Mucosa of stomach (tissue), 1 donor: ENCODE results near the gene CBX4.

Experiments
- H3K27me3 ChIP-seq: one replicate; pipeline ENCODE4 v1.7.0; 2013; ENCODE audit warnings: mild to moderate bottlenecking, low read length; ENCODE audit not compliant: control insufficient read depth, insufficient read depth
- H3K36me3 ChIP-seq: one replicate; pipeline ENCODE4 v1.7.0; 2013; ENCODE audit warnings: low read length; ENCODE audit not compliant: control insufficient read depth, insufficient read depth
- H3K4me1 ChIP-seq: one replicate; pipeline ENCODE4 v1.7.0; 2013; ENCODE audit warnings: mild to moderate bottlenecking, low read length; ENCODE audit not compliant: control insufficient read depth, insufficient read depth
- H3K4me3 ChIP-seq: one replicate; pipeline ENCODE4 v1.7.0; 2013; ENCODE audit warnings: low read length
- H3K9ac ChIP-seq: one replicate; pipeline ENCODE4 v1.7.0; 2013; ENCODE audit warnings: mild to moderate bottlenecking, low read length, moderate library complexity
- H3K9me3 ChIP-seq: one replicate; pipeline ENCODE4 v1.7.0; 2013; ENCODE audit warnings: mild to moderate bottlenecking, low read length, moderate library complexity; ENCODE audit not compliant: control insufficient read depth
- donor health status: Pancreatic carcinoma.

The CBX4 gene

GRCh38 chr17:79843816-79844800 lies 4.9 kb upstream of the CBX4 start:
- Histone ChIP-seq H3K9ac (peak overlapping the region; percentile 71), H3K36me3 (no peaks in the 10 kb centered on the region), H3K27me3 (peaks cover 44% of the 10 kb centered on the region), H3K4me3 (peak overlapping the region; percentile 71), H3K4me1 (peaks cover 51% of the 10 kb centered on the region), H3K9me3 (no peaks in the 10 kb centered on the region)

DNA sequence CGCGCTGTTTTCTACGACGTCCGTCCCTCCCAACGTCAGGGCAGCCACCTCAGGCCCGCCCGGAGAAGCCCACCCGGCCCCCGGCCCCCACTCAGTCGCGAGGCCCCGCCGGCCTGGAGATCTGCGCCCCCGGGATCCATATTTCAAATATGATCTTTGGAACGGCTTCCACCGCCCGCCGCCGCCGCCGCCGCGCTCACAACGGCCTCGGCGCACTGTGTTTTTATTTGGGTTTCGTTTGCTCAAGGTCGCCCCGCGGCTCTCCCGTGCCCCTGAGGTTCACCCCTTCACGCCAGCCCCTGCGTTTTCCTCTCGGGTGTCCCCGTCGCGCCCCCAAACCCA lies 4.2 kb upstream of the CBX4 start:
- peaks cover 44% of the 10 kb centered on the region for H3K27me3 ChIP-seq
- peaks cover 51% of the 10 kb centered on the region for H3K4me1 ChIP-seq
- H3K36me3 ChIP-seq, result no peaks in the 10 kb centered on the region
- peak overlapping the region; percentile 71 for H3K9ac ChIP-seq
- peak overlapping the region; percentile 71 for H3K4me3 ChIP-seq
- no peaks in the 10 kb centered on the region for H3K9me3 ChIP-seq

DNA sequence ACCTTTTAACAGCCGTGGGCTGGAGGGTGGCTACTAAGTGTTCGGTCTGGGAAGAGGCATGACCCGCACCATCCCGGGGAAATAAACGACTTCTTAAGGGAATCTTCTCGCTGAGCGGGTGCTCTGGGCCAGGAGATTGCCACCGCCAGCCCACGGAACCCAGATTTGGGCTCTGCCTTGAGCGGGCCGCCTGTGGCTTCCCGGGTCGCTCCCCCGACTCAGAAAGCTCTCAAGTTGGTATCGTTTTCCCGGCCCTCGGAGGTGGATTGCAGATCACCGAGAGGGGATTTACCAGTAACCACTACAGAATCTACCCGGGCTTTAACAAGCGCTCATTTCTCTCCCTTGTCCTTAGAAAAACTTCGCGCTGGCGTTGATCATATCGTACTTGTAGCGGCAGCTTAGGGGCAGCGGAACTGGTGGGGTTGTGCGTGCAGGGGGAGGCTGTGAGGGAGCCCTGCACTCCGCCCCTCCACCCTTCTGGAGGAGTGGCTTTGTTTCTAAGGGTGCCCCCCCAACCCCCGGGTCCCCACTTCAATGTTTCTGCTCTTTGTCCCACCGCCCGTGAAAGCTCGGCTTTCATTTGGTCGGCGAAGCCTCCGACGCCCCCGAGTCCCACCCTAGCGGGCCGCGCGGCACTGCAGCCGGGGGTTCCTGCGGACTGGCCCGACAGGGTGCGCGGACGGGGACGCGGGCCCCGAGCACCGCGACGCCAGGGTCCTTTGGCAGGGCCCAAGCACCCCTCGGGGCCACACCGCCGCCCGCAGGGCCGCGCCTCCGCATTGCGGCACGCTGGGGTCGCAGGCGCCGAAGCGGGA lies 3.6 kb upstream of the CBX4 start:
- Histone ChIP-seq H3K9me3 (no peaks in the 10 kb centered on the region), H3K27me3 (peaks cover 44% of the 10 kb centered on the region), H3K9ac (peak overlapping the region; percentile 71), H3K4me3 (no peak overlapping the region), H3K4me1 (peaks cover 53% of the 10 kb centered on the region), H3K36me3 (no peaks in the 10 kb centered on the region)

DNA sequence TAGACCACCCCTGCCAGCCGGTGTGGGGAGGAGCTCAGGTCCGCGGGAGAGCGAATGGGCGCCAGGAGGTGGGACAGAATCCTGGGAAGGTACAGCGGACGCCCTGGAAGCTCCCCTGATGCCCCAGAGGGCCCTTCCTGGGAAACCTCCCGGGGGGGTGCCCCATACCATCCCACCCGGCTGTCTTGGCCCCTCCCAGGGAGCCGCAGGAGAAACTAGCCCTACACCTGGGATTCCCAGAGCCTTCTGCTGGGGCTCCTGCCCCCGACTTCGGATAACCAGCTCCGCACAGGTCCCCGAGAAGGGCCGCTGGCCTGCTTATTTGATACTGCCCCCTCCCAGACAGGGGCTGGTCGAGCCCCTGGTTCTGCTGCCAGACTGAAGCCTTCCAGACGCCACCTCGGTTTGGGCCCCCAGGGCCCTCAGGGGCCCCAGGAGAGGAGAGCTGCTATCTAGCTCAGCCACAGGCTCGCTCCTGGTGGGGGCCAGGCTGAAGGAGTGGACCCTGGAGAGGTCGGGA lies 3.0 kb upstream of the CBX4 start:
- Histone ChIP-seq H3K4me3 (no peak overlapping the region), H3K9ac (no peak overlapping the region), H3K9me3 (no peaks in the 10 kb centered on the region), H3K4me1 (peaks cover 59% of the 10 kb centered on the region), H3K27me3 (peaks cover 44% of the 10 kb centered on the region), H3K36me3 (no peaks in the 10 kb centered on the region)

DNA sequence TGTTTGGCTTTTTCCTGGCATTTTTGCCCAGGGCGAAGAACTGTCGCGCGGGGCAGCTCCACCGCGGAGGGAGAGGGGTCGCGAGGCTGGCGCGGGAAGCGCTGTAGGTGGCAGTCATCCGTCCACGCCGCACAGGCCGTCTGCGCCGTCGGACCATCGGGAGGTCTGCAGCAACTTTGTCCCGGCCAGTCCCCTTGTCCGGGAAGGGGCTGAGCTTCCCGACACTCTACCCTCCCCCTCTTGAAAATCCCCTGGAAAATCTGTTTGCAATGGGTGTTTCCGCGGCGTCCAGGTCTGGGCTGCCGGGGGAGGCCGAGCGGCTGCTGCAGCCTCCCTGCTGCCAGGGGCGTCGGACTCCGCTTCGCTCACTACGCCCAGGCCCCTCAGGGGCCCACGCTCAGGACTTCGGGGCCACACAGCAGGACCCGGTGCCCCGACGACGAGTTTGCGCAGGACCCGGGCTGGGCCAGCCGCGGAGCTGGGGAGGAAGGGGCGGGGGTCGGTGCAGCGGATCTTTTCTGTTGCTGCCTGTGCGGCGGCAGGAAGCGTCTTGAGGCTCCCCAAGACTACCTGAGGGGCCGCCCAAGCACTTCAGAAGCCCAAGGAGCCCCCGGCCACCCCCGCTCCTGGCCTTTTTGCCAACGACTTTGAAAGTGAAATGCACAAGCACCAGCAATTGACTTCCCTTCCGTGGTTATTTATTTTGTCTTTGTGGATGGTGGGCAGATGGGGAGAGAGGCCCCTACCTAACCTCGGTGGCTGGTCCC lies 2.3 kb upstream of the CBX4 start:
- H3K4me3 ChIP-seq, result no peak overlapping the region
- no peaks in the 10 kb centered on the region for H3K9me3 ChIP-seq
- peaks cover 66% of the 10 kb centered on the region for H3K4me1 ChIP-seq
- H3K27me3 ChIP-seq, result peaks cover 44% of the 10 kb centered on the region
- no peaks in the 10 kb centered on the region for H3K36me3 ChIP-seq
- no peak overlapping the region for H3K9ac ChIP-seq

GRCh38 chr17:79840989-79841286 lies 1.7 kb upstream of the CBX4 start:
- Histone ChIP-seq H3K27me3 (peaks cover 44% of the 10 kb centered on the region), H3K4me3 (no peak overlapping the region), H3K36me3 (no peaks in the 10 kb centered on the region), H3K9me3 (no peaks in the 10 kb centered on the region), H3K9ac (no peak overlapping the region), H3K4me1 (peaks cover 72% of the 10 kb centered on the region)

DNA sequence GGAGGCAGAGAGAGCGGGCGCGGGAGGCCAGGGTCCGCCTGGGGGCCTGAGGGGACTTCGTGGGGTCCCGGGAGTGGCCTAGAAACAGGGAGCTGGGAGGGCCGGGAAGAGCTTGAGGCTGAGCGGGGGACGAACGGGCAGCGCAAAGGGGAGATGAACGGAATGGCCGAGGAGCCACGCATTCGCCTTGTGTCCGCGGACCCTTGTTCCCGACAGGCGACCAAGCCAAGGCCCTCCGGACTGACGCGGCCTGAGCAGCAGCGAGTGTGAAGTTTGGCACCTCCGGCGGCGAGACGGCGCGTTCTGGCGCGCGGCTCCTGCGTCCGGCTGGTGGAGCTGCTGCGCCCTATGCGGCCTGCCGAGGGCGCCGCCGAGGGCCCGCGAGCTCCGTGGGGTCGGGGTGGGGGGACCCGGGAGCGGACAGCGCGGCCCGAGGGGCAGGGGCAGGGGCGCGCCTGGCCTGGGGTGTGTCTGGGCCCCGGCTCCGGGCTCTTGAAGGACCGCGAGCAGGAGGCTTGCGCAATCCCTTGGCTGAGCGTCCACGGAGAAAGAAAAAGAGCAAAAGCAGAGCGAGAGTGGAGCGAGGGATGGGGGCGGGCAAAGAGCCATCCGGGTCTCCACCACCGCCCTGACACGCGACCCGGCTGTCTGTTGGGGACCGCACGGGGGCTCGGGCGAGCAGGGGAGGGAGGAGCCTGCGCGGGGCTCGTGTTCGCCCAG lies 1.2 kb upstream of the CBX4 start:
- H3K9ac ChIP-seq, result peak overlapping the region; percentile 64
- peaks cover 75% of the 10 kb centered on the region for H3K4me1 ChIP-seq
- H3K36me3 ChIP-seq, result no peaks in the 10 kb centered on the region
- H3K27me3 ChIP-seq, result peaks cover 44% of the 10 kb centered on the region
- H3K4me3 ChIP-seq, result no peak overlapping the region
- H3K9me3 ChIP-seq, result no peaks in the 10 kb centered on the region

GRCh38 chr17:79838522-79839274 lies 542 bp downstream of the CBX4 start:
- H3K9me3 ChIP-seq, result no peaks in the 10 kb centered on the region
- peaks cover 72% of the 10 kb centered on the region for H3K4me1 ChIP-seq
- peak overlapping the region; percentile 78 for H3K4me3 ChIP-seq
- peak overlapping the region; percentile 90 for H3K9ac ChIP-seq
- H3K27me3 ChIP-seq, result peaks cover 38% of the 10 kb centered on the region
- no peaks in the 10 kb centered on the region for H3K36me3 ChIP-seq

DNA sequence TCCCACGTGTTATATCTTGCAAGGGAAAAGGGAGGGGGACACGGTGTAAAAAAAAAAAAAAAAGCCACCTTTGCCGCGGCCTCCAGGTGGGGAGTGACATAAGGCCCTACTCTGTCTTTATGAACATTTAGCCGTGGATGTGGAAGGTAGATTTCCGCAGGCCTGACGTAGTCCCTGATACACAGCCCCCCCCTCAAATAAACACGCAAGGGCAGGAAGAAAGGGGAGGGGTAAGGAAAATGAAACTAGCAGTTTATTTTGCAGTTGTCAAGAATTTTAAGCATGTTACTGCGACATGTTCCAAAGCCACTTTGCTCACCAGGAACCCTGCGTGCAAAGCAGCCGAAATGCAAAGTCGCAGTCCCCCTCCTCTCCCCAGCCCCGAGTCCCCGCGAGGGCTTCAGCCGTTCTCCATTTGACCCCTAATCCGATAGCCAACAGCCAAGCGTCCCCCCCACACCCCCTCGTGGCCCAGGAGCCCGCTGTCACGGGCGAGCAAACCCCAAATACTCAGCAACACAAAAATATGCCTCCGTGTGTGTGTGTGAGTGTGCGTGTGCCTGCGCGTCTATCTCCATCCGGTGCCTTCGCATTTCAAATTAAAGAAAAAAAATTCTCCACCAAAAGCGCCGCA lies 1.2 kb downstream of the CBX4 start:
- H3K9me3 ChIP-seq, result no peaks in the 10 kb centered on the region
- H3K4me3 ChIP-seq, result peak overlapping the region; percentile 78
- peaks cover 31% of the 10 kb centered on the region for H3K27me3 ChIP-seq
- H3K4me1 ChIP-seq, result peaks cover 69% of the 10 kb centered on the region
- peak overlapping the region; percentile 90 for H3K9ac ChIP-seq
- no peaks in the 10 kb centered on the region for H3K36me3 ChIP-seq

GRCh38 chr17:79836972-79837887 lies 2.0 kb downstream of the CBX4 start:
- H3K4me1 ChIP-seq, result peaks cover 67% of the 10 kb centered on the region
- H3K36me3 ChIP-seq, result no peaks in the 10 kb centered on the region
- H3K27me3 ChIP-seq, result peaks cover 24% of the 10 kb centered on the region
- H3K9me3 ChIP-seq, result no peaks in the 10 kb centered on the region
- peak overlapping the region; percentile 78 for H3K4me3 ChIP-seq
- H3K9ac ChIP-seq, result peak overlapping the region; percentile 90
